IMR-90 (cell line): ENCODE data around the gene HIF1A.

ENCODE experiments used
- BHLHE40 ChIP-seq: fragments of 150-350 bp; IDR thresholded peaks from 2 replicates; pipeline ENCODE4 v1.6.1; 2016; ENCODE audit warnings: mild to moderate bottlenecking, low read depth, low read length
- CEBPB ChIP-seq: IDR thresholded peaks from 2 replicates; pipeline ENCODE4 v1.6.1; 2012; ENCODE audit warnings: low read depth, low read length, improper control_type of control experiment
- FOS ChIP-seq: fragments of 150-350 bp; IDR thresholded peaks from 2 replicates; pipeline ENCODE4 v1.6.1; 2016; ENCODE audit warnings: low read depth, low read length
- MXI1 ChIP-seq: IDR thresholded peaks from 2 replicates; pipeline ENCODE4 v1.6.1; 2012; ENCODE audit warnings: low read depth, mild to moderate bottlenecking, low read length, moderate library complexity, borderline replicate concordance
- NFE2L2 ChIP-seq: fragments of 150-350 bp; IDR thresholded peaks from 2 replicates; pipeline ENCODE4 v1.6.1; 2016; ENCODE audit warnings: low read depth, mild to moderate bottlenecking, low read length
- POLR2A ChIP-seq: IDR thresholded peaks from 2 replicates; pipeline ENCODE4 v1.6.1; 2012; ENCODE audit warnings: mild to moderate bottlenecking, low read depth, low read length
- RAD21 ChIP-seq: IDR thresholded peaks from 2 replicates; pipeline ENCODE4 v1.6.1; 2012; ENCODE audit warnings: low read length, improper control_type of control experiment
- RFX5 ChIP-seq: IDR thresholded peaks from 2 replicates; pipeline ENCODE4 v1.8.0; 2012; ENCODE audit warnings: low read depth, mild to moderate bottlenecking, low read length, moderate library complexity
- TF ChIP-seq, protein P1 (sequence below): conservative IDR thresholded peaks from 2 replicates; pipeline ENCODE4 v1.5.1; 2012; ENCODE audit warnings: mild to moderate bottlenecking, low read depth, low read length, improper control_type of control experiment
- TF ChIP-seq, protein P2 (sequence below): fragments of 150-350 bp; IDR thresholded peaks from 2 replicates; pipeline ENCODE4 v1.6.1; 2017; ENCODE audit warnings: mild to moderate bottlenecking, antibody characterized with exemption, low read length, low read depth

DNA sequence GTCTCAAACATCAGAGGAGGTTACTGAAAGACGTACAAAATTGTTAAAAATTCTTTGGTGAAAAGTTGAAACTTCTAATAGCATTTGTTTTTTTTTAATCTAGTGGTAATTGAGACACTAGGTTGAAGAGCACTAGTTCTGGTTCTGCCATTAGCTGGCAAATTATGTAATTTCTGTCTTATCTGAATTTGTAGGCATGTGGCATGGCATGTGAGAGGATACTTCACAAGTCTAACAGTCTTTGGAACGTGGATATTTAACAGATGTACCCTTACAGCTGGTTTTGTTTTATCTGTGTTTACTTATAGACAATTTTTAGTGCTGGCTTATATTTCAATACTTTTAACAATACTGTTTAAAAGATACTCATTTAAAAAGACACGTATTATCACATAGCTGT, 72.9 kb downstream of the HIF1A start:
- TF ChIP-seq, protein P1, sequence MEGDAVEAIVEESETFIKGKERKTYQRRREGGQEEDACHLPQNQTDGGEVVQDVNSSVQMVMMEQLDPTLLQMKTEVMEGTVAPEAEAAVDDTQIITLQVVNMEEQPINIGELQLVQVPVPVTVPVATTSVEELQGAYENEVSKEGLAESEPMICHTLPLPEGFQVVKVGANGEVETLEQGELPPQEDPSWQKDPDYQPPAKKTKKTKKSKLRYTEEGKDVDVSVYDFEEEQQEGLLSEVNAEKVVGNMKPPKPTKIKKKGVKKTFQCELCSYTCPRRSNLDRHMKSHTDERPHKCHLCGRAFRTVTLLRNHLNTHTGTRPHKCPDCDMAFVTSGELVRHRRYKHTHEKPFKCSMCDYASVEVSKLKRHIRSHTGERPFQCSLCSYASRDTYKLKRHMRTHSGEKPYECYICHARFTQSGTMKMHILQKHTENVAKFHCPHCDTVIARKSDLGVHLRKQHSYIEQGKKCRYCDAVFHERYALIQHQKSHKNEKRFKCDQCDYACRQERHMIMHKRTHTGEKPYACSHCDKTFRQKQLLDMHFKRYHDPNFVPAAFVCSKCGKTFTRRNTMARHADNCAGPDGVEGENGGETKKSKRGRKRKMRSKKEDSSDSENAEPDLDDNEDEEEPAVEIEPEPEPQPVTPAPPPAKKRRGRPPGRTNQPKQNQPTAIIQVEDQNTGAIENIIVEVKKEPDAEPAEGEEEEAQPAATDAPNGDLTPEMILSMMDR: no peak
- TF ChIP-seq POLR2A (no peak), RFX5 (no peak), BHLHE40 (no peak), CEBPB (no peak), FOS (no peak), MXI1 (no peak), NFE2L2 (no peak), RAD21 (no peak)
- TF ChIP-seq, protein P2, sequence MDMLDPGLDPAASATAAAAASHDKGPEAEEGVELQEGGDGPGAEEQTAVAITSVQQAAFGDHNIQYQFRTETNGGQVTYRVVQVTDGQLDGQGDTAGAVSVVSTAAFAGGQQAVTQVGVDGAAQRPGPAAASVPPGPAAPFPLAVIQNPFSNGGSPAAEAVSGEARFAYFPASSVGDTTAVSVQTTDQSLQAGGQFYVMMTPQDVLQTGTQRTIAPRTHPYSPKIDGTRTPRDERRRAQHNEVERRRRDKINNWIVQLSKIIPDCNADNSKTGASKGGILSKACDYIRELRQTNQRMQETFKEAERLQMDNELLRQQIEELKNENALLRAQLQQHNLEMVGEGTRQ: no peak
